HepG2 (cell line): ENCODE data around the gene FANK1. TPM values are rescaled to one million over a fixed set of nuclear protein-coding genes. Genes with fewer than 3 reads are reported as not detected.

Experiments used
- ASH2L ChIP-seq: fragments of 300-600, 200-600 bp; sonication (generic); IDR thresholded peaks from 2 replicates; pipeline ENCODE4 v1.7.0; 2017; ENCODE audit warnings: low read depth, mild to moderate bottlenecking, moderate library complexity, mixed read lengths, low read length; ENCODE audit not compliant: insufficient read length
- EED ChIP-seq: sonication (generic); formaldehyde crosslinking; IDR thresholded peaks from 2 replicates; pipeline ENCODE4 v1.5.0; 2020; ENCODE audit warnings: mild to moderate bottlenecking, missing genetic modification reagents
- HOXD1 ChIP-seq: sonication (generic); formaldehyde crosslinking; IDR thresholded peaks from 2 replicates; pipeline ENCODE4 v1.5.0; 2020; ENCODE audit warnings: missing genetic modification reagents
- MAZ ChIP-seq, 2 experiments: sonication (generic) in 1 of 2; formaldehyde crosslinking in 1 of 2; IDR thresholded peaks; 2 replicates each; pipeline versions ENCODE4 v1.5.0 to v1.6.1; 2012 to 2020; ENCODE audit warnings: low read depth in 2 of 2, mild to moderate bottlenecking in 2 of 2, borderline replicate concordance in 1 of 2, improper control_type of control experiment in 1 of 2, low read length in 1 of 2, missing genetic modification reagents in 1 of 2, moderate library complexity in 1 of 2
- PAXIP1 ChIP-seq: sonication (generic); formaldehyde crosslinking; conservative IDR thresholded peaks from 2 replicates; pipeline ENCODE4 v1.4.0; 2020; ENCODE audit warnings: mild to moderate bottlenecking, missing genetic modification reagents, moderate library complexity
- PLRG1 ChIP-seq: fragments of 450-650 bp; conservative IDR thresholded peaks from 2 replicates; pipeline ENCODE4 v1.6.1; 2016
- PRPF4 ChIP-seq: fragments of 200-400 bp; formaldehyde crosslinking; IDR thresholded peaks from 2 replicates; pipeline ENCODE4 v1.6.1; 2016; ENCODE audit warnings: low read length, low read depth; ENCODE audit not compliant: poor library complexity, severe bottlenecking
- SMAD9 ChIP-seq: sonication (generic); formaldehyde crosslinking; IDR thresholded peaks from 2 replicates; pipeline ENCODE4 v1.5.1; 2020; ENCODE audit warnings: mild to moderate bottlenecking, missing genetic modification reagents
- SOX5 ChIP-seq: IDR thresholded peaks from 2 replicates; pipeline ENCODE4 v1.6.1; 2016; ENCODE audit warnings: borderline replicate concordance
- SSRP1 ChIP-seq: IDR thresholded peaks from 2 replicates; pipeline ENCODE4 v1.6.1; 2016; ENCODE audit warnings: control low read depth
- TBP ChIP-seq: sonication (generic); formaldehyde crosslinking; IDR thresholded peaks from 2 replicates; pipeline ENCODE4 v1.5.0; 2020; ENCODE audit warnings: missing genetic modification reagents
- ZBTB1 ChIP-seq: sonication (generic); formaldehyde crosslinking; IDR thresholded peaks from 2 replicates; pipeline ENCODE4 v1.4.0; 2020; ENCODE audit warnings: missing genetic modification reagents, borderline replicate concordance
- ZBTB8A ChIP-seq: sonication (generic); formaldehyde crosslinking; IDR thresholded peaks from 2 replicates; pipeline ENCODE4 v1.4.0; 2020; ENCODE audit warnings: mild to moderate bottlenecking, low read depth, missing genetic modification reagents, borderline replicate concordance
- ZKSCAN5 ChIP-seq: sonication (generic); formaldehyde crosslinking; IDR thresholded peaks from 2 replicates; pipeline ENCODE4 v1.5.1; 2020; ENCODE audit warnings: mild to moderate bottlenecking, missing genetic modification reagents
- ZNF24 ChIP-seq: fragments of 450-650 bp; IDR thresholded peaks from 2 replicates; pipeline ENCODE4 v1.6.1; 2017; ENCODE audit warnings: antibody characterized with exemption, mild to moderate bottlenecking
- ZNF343 ChIP-seq: sonication (generic); formaldehyde crosslinking; IDR thresholded peaks from 2 replicates; pipeline ENCODE4 v1.4.0; 2020; ENCODE audit warnings: mild to moderate bottlenecking, missing genetic modification reagents
- ZNF790 ChIP-seq: sonication (generic); formaldehyde crosslinking; IDR thresholded peaks from 2 replicates; pipeline ENCODE4 v1.8.0; 2022; ENCODE audit warnings: missing genetic modification reagents, mild to moderate bottlenecking, borderline replicate concordance
- polyA plus RNA-seq, 8 experiments: library from polyadenylated mRNA; depleted of rRNA in 3 of 8; stranded (reverse) in 7 of 8; unstranded in 1 of 8; fragments of >200 nt; fragmentation: Illumina TruSeq in 4 of 8; extraction: Trizol in 4 of 8; gene quantifications; 2 replicates each; pipeline versions ENCODE4 v1.2.1 to v1.2.3, GENCODE V29; 2011 to 2016; ENCODE audit warnings: low read depth in 4 of 8, missing spikeins in 1 of 8, mixed read lengths in 1 of 8; ENCODE audit not compliant: insufficient read depth in 1 of 8
- total RNA-seq, 5 experiments: library from RNA; depleted of rRNA; stranded (reverse); fragments of >200 nt; fragmentation: Illumina TruSeq; extraction: Trizol; gene quantifications; 2 replicates each; pipeline ENCODE4 v1.2.3, GENCODE V29; 2016; ENCODE audit warnings: low read depth in 1 of 5
- TF ChIP-seq, protein P1 (sequence below): sonication (generic); formaldehyde crosslinking; IDR thresholded peaks from 2 replicates; pipeline ENCODE4 v1.4.0; 2020; ENCODE audit warnings: missing genetic modification reagents, borderline replicate concordance
- TF ChIP-seq, protein P2 (sequence below): sonication (generic); formaldehyde crosslinking; IDR thresholded peaks from 2 replicates; pipeline ENCODE4 v1.5.0; 2020; ENCODE audit warnings: mild to moderate bottlenecking, missing genetic modification reagents

The FANK1 gene
- total and polyA plus RNA-seq, 2 of the 13 experiments (the other 11 are each of a cell fraction or from before 2014, with no cell fraction given) = 0.22 TPM; not detected in 1

- TF ChIP-seq, protein P1, sequence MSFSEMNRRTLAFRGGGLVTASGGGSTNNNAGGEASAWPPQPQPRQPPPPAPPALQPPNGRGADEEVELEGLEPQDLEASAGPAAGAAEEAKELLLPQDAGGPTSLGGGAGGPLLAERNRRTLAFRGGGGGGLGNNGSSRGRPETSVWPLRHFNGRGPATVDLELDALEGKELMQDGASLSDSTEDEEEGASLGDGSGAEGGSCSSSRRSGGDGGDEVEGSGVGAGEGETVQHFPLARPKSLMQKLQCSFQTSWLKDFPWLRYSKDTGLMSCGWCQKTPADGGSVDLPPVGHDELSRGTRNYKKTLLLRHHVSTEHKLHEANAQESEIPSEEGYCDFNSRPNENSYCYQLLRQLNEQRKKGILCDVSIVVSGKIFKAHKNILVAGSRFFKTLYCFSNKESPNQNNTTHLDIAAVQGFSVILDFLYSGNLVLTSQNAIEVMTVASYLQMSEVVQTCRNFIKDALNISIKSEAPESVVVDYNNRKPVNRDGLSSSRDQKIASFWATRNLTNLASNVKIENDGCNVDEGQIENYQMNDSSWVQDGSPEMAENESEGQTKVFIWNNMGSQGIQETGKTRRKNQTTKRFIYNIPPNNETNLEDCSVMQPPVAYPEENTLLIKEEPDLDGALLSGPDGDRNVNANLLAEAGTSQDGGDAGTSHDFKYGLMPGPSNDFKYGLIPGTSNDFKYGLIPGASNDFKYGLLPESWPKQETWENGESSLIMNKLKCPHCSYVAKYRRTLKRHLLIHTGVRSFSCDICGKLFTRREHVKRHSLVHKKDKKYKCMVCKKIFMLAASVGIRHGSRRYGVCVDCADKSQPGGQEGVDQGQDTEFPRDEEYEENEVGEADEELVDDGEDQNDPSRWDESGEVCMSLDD (CRISPR knock-in tag) = no peak
- TF ChIP-seq SMAD9 (CRISPR knock-in tag) (no peak), SOX5 (CRISPR knock-in tag) (peak; percentile 34; the same call in 1 of the 2 replicates), ZKSCAN5 (CRISPR knock-in tag) (no peak), ZBTB1 (CRISPR knock-in tag) (no peak), SSRP1 (no peak), ASH2L (no peak), ZNF24 (no peak), ZNF343 (CRISPR knock-in tag) (no peak), HOXD1 (no peak), TBP (CRISPR knock-in tag) (no peak), PRPF4 (no peak), ZNF790 (CRISPR knock-in tag) (no peak), PAXIP1 (CRISPR knock-in tag) (peak; percentile 22; the same call in 1 of the 2 replicates), EED (CRISPR knock-in tag) (no peak), ZBTB8A (CRISPR knock-in tag) (no peak), PLRG1 (no peak), MAZ (IDR thresholded peaks at IDR 0.05; ENCODE audit: borderline replicate concordance, low read depth, low read length) (no peak), MAZ (CRISPR knock-in tag; IDR thresholded peaks at IDR 0.05; ENCODE audit: low read depth) (no peak)
- TF ChIP-seq, protein P2, sequence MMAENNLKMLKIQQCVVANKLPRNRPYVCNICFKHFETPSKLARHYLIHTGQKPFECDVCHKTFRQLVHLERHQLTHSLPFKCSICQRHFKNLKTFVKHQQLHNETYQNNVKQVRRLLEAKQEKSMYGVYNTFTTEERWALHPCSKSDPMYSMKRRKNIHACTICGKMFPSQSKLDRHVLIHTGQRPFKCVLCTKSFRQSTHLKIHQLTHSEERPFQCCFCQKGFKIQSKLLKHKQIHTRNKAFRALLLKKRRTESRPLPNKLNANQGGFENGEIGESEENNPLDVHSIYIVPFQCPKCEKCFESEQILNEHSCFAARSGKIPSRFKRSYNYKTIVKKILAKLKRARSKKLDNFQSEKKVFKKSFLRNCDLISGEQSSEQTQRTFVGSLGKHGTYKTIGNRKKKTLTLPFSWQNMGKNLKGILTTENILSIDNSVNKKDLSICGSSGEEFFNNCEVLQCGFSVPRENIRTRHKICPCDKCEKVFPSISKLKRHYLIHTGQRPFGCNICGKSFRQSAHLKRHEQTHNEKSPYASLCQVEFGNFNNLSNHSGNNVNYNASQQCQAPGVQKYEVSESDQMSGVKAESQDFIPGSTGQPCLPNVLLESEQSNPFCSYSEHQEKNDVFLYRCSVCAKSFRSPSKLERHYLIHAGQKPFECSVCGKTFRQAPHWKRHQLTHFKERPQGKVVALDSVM (CRISPR knock-in tag) = 0 out of 2 replicates have a peak, but pooled peaks have one; percentile 19
Measured at GRCh38 chr10:125878957-125879835, 17.2 kb upstream of the FANK1 start (continued).
